Thoracic aorta endothelial cell (primary cell): Measurements from ENCODE around the gene C2CD4A. TPM values are rescaled to one million over a fixed set of nuclear protein-coding genes. Genes with fewer than 3 reads are reported as not detected.

Experiments
- total RNA-seq: library from RNA; depleted of rRNA; stranded (reverse); fragments of >200 nt; gene quantifications from 2 replicates; pipeline ENCODE4 v1.2.3, GENCODE V29; 2012

The C2CD4A gene
- total RNA-seq = 1.3 and 2.9 TPM in 2 replicates

GRCh38 chr15:62066663-62067447 is at the start of gene C2CD4A:
C2CD4A (plus strand) TSS chr15:62066977; CDS start chr15:62067614, 637 bp downstream.

GRCh38 chr15:62060113-62060895 is 6.5 kb upstream of the C2CD4A start, which contains the start of gene VPS13C:
VPS13C (minus strand) TSS chr15:62060447; CDS start chr15:62060374, 73 bp downstream.

Other genes with a start within 250 kb of the C2CD4A start
- 155 and 165 TPM in 2 replicates for gene VPS13C, start 6.5 kb upstream of the C2CD4A start, total RNA-seq
- 8.2 and 21.7 TPM in 2 replicates for gene C2CD4B, start 98.3 kb downstream of the C2CD4A start, total RNA-seq